Sigmoid colon (tissue), 7 donors: ENCODE data around the gene CDHR2. TPM values are rescaled to one million over a fixed set of nuclear protein-coding genes. Genes with fewer than 3 reads are reported as not detected.
A peak's percentile ranks its signal among the peaks of the same experiment; 100 is the strongest.

Experiments
- DNase-seq: peaks from one replicate; pipeline ENCODE4 v3.0.0-alpha.2; 2019
- H3K27ac ChIP-seq, 4 donors: fragments of 200-600 bp; sonication (generic); one replicate each; pipeline ENCODE4 v1.5.1; 2016 to 2019; ENCODE audit warnings: mild to moderate bottlenecking in 1 of 4
- H3K27me3 ChIP-seq, 3 donors: fragments of 200-600 bp; sonication (generic); one replicate each; pipeline ENCODE4 v1.5.1; 2019; ENCODE audit warnings: mild to moderate bottlenecking in 1 of 3
- H3K36me3 ChIP-seq, 4 donors: fragments of 200-600 bp; sonication (generic); one replicate each; pipeline ENCODE4 v1.5.1; 2016 to 2019
- H3K4me1 ChIP-seq, 4 donors: fragments of 200-600 bp; sonication (generic); one replicate each; pipeline ENCODE4 v1.5.1; 2017 to 2019
- H3K4me3 ChIP-seq, 4 donors: fragments of 200-600 bp; sonication (generic); one replicate each; pipeline ENCODE4 v1.5.1; 2017 to 2019; ENCODE audit warnings: mild to moderate bottlenecking in 2 of 4, moderate library complexity in 1 of 4
- H3K9me3 ChIP-seq, 4 donors: fragments of 200-600 bp in 3 of 4; sonication (generic) in 3 of 4; one replicate each; pipeline versions ENCODE4 v1.5.1 to v1.6.1; 2013 to 2019
- CTCF ChIP-seq, 4 experiments: fragments of 450-650 bp in 3 of 4; fragments of 200-600 bp in 1 of 4; IDR thresholded peaks; one replicate each; pipeline ENCODE4 v1.5.1; 2016 to 2019; ENCODE audit warnings: antibody characterized with exemption in 4 of 4, mild to moderate bottlenecking in 3 of 4, moderate library complexity in 2 of 4
- EP300 ChIP-seq, 4 donors: sonication (generic); formaldehyde crosslinking; IDR thresholded peaks; one replicate each; pipeline ENCODE4 v1.6.1; 2017; ENCODE audit warnings: antibody characterized with exemption in 4 of 4
- POLR2A ChIP-seq, 2 donors: fragments of 450-650 bp; IDR thresholded peaks; one replicate each; pipeline ENCODE4 v1.6.1; 2016; ENCODE audit warnings: antibody characterized with exemption in 2 of 2, mild to moderate bottlenecking in 2 of 2, moderate library complexity in 2 of 2
- POLR2AphosphoS5 ChIP-seq, 4 donors: sonication (generic); formaldehyde crosslinking; IDR thresholded peaks; one replicate each; pipeline ENCODE4 v1.6.1; 2017; ENCODE audit warnings: antibody characterized with exemption in 4 of 4
- WGBS, 2 donors: extraction: QIAGEN DNeasy Blood & Tissue Kit; methylation state at CpG; one replicate each; pipeline ENCODE4 v1.1.7; 2013; 5-methylcytosine and 5-hydroxymethylcytosine counted together
- intact Hi-C: fragments of 100-400 bp; cut with DNase I; formaldehyde crosslinking; loops from one replicate; pipeline ENCODE4 v1.15.1; 2023
- polyA plus RNA-seq, 3 donors: library from polyadenylated mRNA; stranded (reverse); fragments of 200-250 nt; gene quantifications; one replicate each; pipeline ENCODE4 v1.2.3, GENCODE V29; 2013
- total RNA-seq, 4 donors: library from RNA; depleted of rRNA; stranded (reverse); fragments of >200 nt; gene quantifications; one replicate each; pipeline ENCODE4 v1.1.0, GENCODE V29; 2016
- donor health status: healthy with polysubstance abuse.
- donor health status: Bipolar disorder and iron deficiency.
- donor health status: healthy.

Gene CDHR2
- total and polyA plus RNA-seq, 7 donors = 0.71 to 57.9 (median 9.6) TPM; not detected in 2

- peaks cover 0 to 40% (median 21%) of the 10 kb centered on the region in 4 donors for H3K4me1 ChIP-seq
- H3K27me3 ChIP-seq = no peaks in the 10 kb centered on the region
- intact Hi-C loops = loop anchor here (1.0 to 2.0 kb wide), 3 partner anchors 97 to 127 kb away; partner anchors contain the start of genes CLTB and TSPAN17
- no peaks in the 10 kb centered on the region for H3K36me3 ChIP-seq
- H3K27ac ChIP-seq = peak overlapping the region; percentile 81 to 91 (median 87)
- H3K4me3 ChIP-seq = peak overlapping the region; percentile 47 to 82 (median 68)
- TF ChIP-seq POLR2A (IDR thresholded peaks at IDR 0.05) (peak in 1 of 2 donors; percentile 84), POLR2AphosphoS5 (IDR thresholded peaks at IDR 0.05) (peak; percentile 66 to 79 (median 72)), EP300 (IDR thresholded peaks at IDR 0.05) (no peak), CTCF (IDR thresholded peaks at IDR 0.05) (no peak)
- peak; percentile 84 for DNase-seq
- whole genome bisulfite sequencing, 2 donors = 0% methylated on average over 63 of the region's 63 CpGs
- H3K9me3 ChIP-seq = no peaks in the 10 kb centered on the region
Measured at GRCh38 chr5:176543428-176544182, 5.5 kb upstream of the CDHR2 start.

- Histone ChIP-seq H3K36me3 (no peaks in the 10 kb centered on the region), H3K9me3 (no peaks in the 10 kb centered on the region), H3K27me3 (no peaks in the 10 kb centered on the region), H3K4me1 (peaks cover 0 to 36% (median 20%) of the 10 kb centered on the region in 4 donors), H3K27ac (peak overlapping the region in 1 of 4 donors; percentile 22), H3K4me3 (no peak overlapping the region)
- no peak for DNase-seq
- intact Hi-C loops = no loop called here
- WGBS, 2 donors = 66 to 93% methylated on average over 6 of the region's 6 CpGs
- TF ChIP-seq CTCF (IDR thresholded peaks at IDR 0.05) (no peak), POLR2A (IDR thresholded peaks at IDR 0.05) (no peak), POLR2AphosphoS5 (IDR thresholded peaks at IDR 0.05) (no peak), EP300 (IDR thresholded peaks at IDR 0.05) (no peak)
Measured at GRCh38 chr5:176545388-176545736, 3.8 kb upstream of the CDHR2 start.

- H3K4me1 ChIP-seq = peaks cover 0 to 36% (median 20%) of the 10 kb centered on the region in 4 donors
- WGBS, 2 donors = 16 to 67% methylated on average over 13 of the region's 13 CpGs
- intact Hi-C loops = no loop called here
Measured at GRCh38 chr5:176545737-176546509, 3.2 kb upstream of the CDHR2 start.

GRCh38 chr5:176547802-176548201, 1.3 kb upstream of the CDHR2 start:
- Histone ChIP-seq H3K27me3 (peaks cover 0 to 12% (median 0%) of the 10 kb centered on the region in 3 donors), H3K4me1 (peaks cover 0 to 18% (median 6%) of the 10 kb centered on the region in 4 donors), H3K4me3 (no peak overlapping the region), H3K27ac (peak overlapping the region in 1 of 4 donors; percentile 23), H3K9me3 (no peaks in the 10 kb centered on the region), H3K36me3 (no peaks in the 10 kb centered on the region)
- intact Hi-C loops = no loop called here
- DNase-seq = no peak
- WGBS, 2 donors = 15 to 63% methylated on average over 8 of the region's 8 CpGs
- TF ChIP-seq POLR2A (IDR thresholded peaks at IDR 0.05) (peak in 1 of 2 donors; percentile 78), POLR2AphosphoS5 (IDR thresholded peaks at IDR 0.05) (peak in 3 of 4 donors; percentile 4 to 59 (median 7)), CTCF (IDR thresholded peaks at IDR 0.05) (no peak), EP300 (IDR thresholded peaks at IDR 0.05) (no peak)

More at GRCh38 chr5:176545737-176546509, 3.2 kb upstream of the CDHR2 start:
- H3K9me3 ChIP-seq = no peaks in the 10 kb centered on the region
- H3K27me3 ChIP-seq = no peaks in the 10 kb centered on the region
- H3K4me3 ChIP-seq = no peak overlapping the region
- TF ChIP-seq POLR2AphosphoS5 (IDR thresholded peaks at IDR 0.05) (peak in 1 of 4 donors; percentile 9), CTCF (IDR thresholded peaks at IDR 0.05) (no peak), EP300 (IDR thresholded peaks at IDR 0.05) (no peak), POLR2A (IDR thresholded peaks at IDR 0.05) (peak in 1 of 2 donors; percentile 24)
- H3K27ac ChIP-seq = peak overlapping the region in 1 of 4 donors; percentile 22
- no peaks in the 10 kb centered on the region for H3K36me3 ChIP-seq
- no peak for DNase-seq
